Measurements from ENCODE around the gene EED. TPM values are rescaled to one million over a fixed set of nuclear protein-coding genes. Genes with fewer than 3 reads are reported as not detected.

The EED gene
- total RNA-seq: 27.2 TPM

GRCh38 chr11:86244522-86245368 lies at the start of gene EED:
Gene EED, plus strand, starts transcription at chr11:86244753. Its CDS starts 477 bp downstream, at chr11:86245230.

GRCh38 chr11:86302092-86302793 lies 57.7 kb downstream of the EED start, which contains the start of gene HIKESHI:
Gene HIKESHI, plus strand, starts transcription at chr11:86302240. Its CDS starts 209 bp downstream, at chr11:86302449.

Small RNA genes lying within 50 kb of the gene (small RNA-seq; reads per million reads assigned to genes)
- gene RF00017: not detected
- not detected for gene RN7SL225P

Other genes with a start within 250 kb of the EED start
- gene PICALM, start 175.7 kb upstream of the EED start, total RNA-seq: 675 TPM
- gene HIKESHI, start 57.5 kb downstream of the EED start, total RNA-seq: 56.5 TPM
- 6.7 TPM for gene CCDC81, start 130.1 kb downstream of the EED start, total RNA-seq